ENCODE results near the gene HSD3B7. TPM values are rescaled to one million over a fixed set of nuclear protein-coding genes. Genes with fewer than 3 reads are reported as not detected.

The HSD3B7 gene
- total RNA-seq, 1 experiment from 2014 or later, result 5.5 TPM

- H3K18ac ChIP-seq (ENCODE audit: insufficient read length, low read depth, low read length), result no peak overlapping the region
- no peak overlapping the region for H2BK20ac ChIP-seq (ENCODE audit: low read depth, low read length, poor library complexity, severe bottlenecking)
- 0 out of 7 replicates have a peak overlapping the region, but pooled peaks of 1 of the 3 experiments have one; percentile 3 for H3K27ac Mint-ChIP-seq
- H4K5ac ChIP-seq (ENCODE audit: insufficient read length, low read depth, low read length), result no peak overlapping the region
- no peaks in the 10 kb centered on the region for H3K9me3 Mint-ChIP-seq
- no peak overlapping the region for H3K9ac ChIP-seq (ENCODE audit: extremely low read depth, insufficient read length, low read length)
- no peaks in the 10 kb centered on the region for H3K4me1 ChIP-seq (ENCODE audit: insufficient read depth, low read length)
- H4K91ac ChIP-seq (ENCODE audit: insufficient read length, low read depth, low read length), result no peak overlapping the region
- H3K4me1 Mint-ChIP-seq, result peaks cover 0 to 6% of the 10 kb centered on the region in 2 experiments; a peak in 1 of 4 replicates
- H2BK120ac ChIP-seq (ENCODE audit: low read depth, low read length, poor library complexity, severe bottlenecking), result no peak overlapping the region
- DNase-seq, result no peak
- peaks cover 2 to 9% (median 4%) of the 10 kb centered on the region in 3 experiments; a peak in 3 of 7 replicates for H3K36me3 Mint-ChIP-seq (ENCODE audit: insufficient read depth in 1 of 3, low read depth in 3 of 3)
- TF ChIP-seq CTCF (conservative IDR thresholded peaks at IDR 0.05), result no peak
- H3K79me1 ChIP-seq (ENCODE audit: insufficient read depth, low read depth, low read length, poor library complexity, severe bottlenecking), result no peaks in the 10 kb centered on the region
- no peaks in the 10 kb centered on the region; the same call in 1 of the 2 replicates for H3K27me3 Mint-ChIP-seq (ENCODE audit: low read depth)
- H3K27ac ChIP-seq (ENCODE audit: insufficient read length, low read depth, low read length), result no peak overlapping the region
- no peak overlapping the region for H3K23ac ChIP-seq (ENCODE audit: insufficient read length, low read depth, low read length)
- no peaks in the 10 kb centered on the region for H3K79me2 ChIP-seq (ENCODE audit: insufficient read depth, low read length)
- no CpG with 5 or more reads among the region's 8 CpGs for WGBS (ENCODE audit: extremely low coverage, insufficient read length, low lambda C conversion rate)
- no peak overlapping the region for H2AFZ ChIP-seq (ENCODE audit: low read length)
- H3K4ac ChIP-seq (ENCODE audit: low read depth, low read length), result no peak overlapping the region
- H3K4me2 ChIP-seq (ENCODE audit: insufficient read depth, insufficient read length, low read length), result no peak overlapping the region
- H3K14ac ChIP-seq (ENCODE audit: insufficient read depth, low read length), result no peak overlapping the region; the same call in 1 of the 2 replicates
- H3K27me3 ChIP-seq (ENCODE audit: insufficient read depth, low read length), result no peaks in the 10 kb centered on the region
- no peaks in the 10 kb centered on the region for H3K9me3 ChIP-seq (ENCODE audit: control insufficient read depth, low read depth, low read length)
- H2AK5ac ChIP-seq (ENCODE audit: insufficient read length, low read length), result no peak overlapping the region
- H3K4me3 Mint-ChIP-seq, result no peak overlapping the region; a peak in 1 of 5 replicates
- H4K8ac ChIP-seq (replicated peaks; ENCODE audit: insufficient read length, low read depth, low read length), result no peak overlapping the region
- no peak overlapping the region for H3K56ac ChIP-seq (ENCODE audit: insufficient read length, low read depth, low read length)
- no peak overlapping the region for H3T11ph ChIP-seq (ENCODE audit: low read length)
- H2BK12ac ChIP-seq (ENCODE audit: insufficient read length, low read depth, low read length), result no peak overlapping the region
- H3K23me2 ChIP-seq (ENCODE audit: insufficient read length, low read depth, low read length, poor library complexity, severe bottlenecking), result no peaks in the 10 kb centered on the region
- no peak overlapping the region for H2BK15ac ChIP-seq (ENCODE audit: low read depth, low read length)
- no peaks in the 10 kb centered on the region for H4K20me1 ChIP-seq (ENCODE audit: control insufficient read depth, insufficient read depth, insufficient read length)
- no peak overlapping the region for H2BK5ac ChIP-seq (ENCODE audit: insufficient read length, low read length)
These were observed 6.0 kb downstream of the HSD3B7 start for GRCh38 chr16:30991052-30991451.
